ENCODE data around the gene MMRN2.

GRCh38 chr10:86979296-86979818 is 21.9 kb upstream of the MMRN2 start:
- TF ChIP-seq CTCF (conservative IDR thresholded peaks at IDR 0.05; ENCODE audit: low read length) (no peak), EZH2phosphoT487 (IDR thresholded peaks at IDR 0.05; ENCODE audit: borderline replicate concordance, low read depth, low read length) (no peak)

Data from OCI-LY7 (cell line).